Measurements from ENCODE around the gene SPANXN5.
"Not testable (repeated sequence)": the region's sequence is repeated elsewhere in the genome, so short reads cannot be mapped to it uniquely, and the experiment has no call there.

SPANXN5 gene, protein sequence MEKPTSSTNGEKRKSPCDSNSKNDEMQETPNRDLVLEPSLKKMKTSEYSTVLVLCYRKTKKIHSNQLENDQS

DNA sequence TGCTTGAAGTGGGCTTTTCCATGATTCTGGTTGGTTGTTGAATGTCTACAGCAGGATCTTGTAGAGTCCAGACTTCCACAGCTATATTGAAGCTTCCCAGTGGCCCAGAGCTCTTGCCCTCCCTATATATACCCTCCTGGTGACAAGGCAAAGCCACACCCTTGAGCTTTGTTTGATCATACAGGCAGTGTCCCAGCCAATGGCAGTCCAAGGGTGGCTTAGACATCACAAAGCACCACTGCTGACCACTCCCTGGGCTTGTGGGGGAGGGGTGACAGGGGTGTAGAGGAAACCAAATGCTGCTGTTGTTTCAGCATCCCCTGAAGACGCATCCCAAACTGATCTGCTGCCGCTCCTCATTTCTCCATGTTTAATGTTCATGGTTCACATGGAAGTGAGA is at the start of gene SPANXN5:
Gene SPANXN5 (minus strand): TSS at position 101 of the 400 bp plus-strand sequence. CDS start 79 bp downstream, at position 22.
- not testable (repeated sequence) for DNase-seq

DNA sequence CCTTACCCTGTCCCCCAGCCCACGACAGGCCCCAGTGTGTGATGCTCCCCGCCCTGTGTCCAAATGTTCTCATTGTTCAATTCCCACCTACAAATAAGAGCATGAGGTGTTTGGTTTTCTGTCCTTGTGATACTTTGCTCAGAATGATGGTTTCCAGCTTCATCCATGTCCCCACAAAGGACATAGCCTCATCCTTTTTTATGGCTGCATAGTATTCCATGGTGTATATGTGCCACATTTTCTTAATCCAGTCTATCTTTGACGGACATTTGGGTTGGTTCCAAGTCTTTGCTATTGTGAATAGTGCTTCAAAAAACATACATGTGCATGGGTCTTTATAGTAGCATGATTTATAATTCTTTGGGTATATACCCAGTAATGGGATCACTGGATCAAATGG is 46.4 kb upstream of the SPANXN5 start:
- DNase-seq, result not testable (repeated sequence)

- DNase-seq, result no peak
Measured at GRCh38 chrX:52839137-52839536, 41.9 kb upstream of the SPANXN5 start.

DNA sequence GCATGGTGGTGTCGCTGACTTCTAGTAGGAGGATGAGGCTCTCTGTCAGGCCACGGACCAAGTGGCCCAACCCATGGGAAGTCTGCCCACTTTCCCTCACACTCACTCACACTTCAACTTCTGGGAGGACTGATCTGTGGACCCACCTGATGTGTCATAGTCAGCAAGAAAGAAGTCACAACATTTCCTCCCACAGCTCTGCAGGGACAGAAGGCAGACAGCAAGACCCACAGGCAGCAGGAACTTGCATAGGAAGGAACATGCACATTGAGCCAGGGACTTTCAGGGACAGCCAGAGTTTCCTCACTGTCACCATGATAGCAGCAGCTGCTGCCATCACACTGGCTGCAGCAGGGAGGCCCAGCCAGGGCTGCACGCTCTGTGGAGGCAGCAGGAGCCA is 33.3 kb upstream of the SPANXN5 start:
- no peak for DNase-seq

DNA sequence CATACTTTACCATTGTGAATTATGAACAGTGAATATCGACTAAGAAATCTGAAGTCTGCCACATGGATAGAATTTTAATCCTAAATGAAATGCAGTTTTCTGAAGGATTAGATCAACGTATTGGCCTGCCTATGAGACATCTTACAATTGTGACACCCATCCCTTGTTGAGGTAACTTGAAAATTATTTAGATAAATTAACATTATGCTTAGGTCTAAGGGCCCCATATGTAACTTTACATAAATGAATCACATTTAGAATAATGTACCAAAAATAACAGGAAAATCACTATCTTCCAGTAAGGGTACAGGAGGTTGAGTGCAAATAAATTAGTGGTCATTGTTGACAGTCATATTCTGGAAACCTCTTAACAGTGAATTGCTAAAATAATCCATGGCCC is 27.4 kb upstream of the SPANXN5 start:
- DNase-seq, result no peak

DNA sequence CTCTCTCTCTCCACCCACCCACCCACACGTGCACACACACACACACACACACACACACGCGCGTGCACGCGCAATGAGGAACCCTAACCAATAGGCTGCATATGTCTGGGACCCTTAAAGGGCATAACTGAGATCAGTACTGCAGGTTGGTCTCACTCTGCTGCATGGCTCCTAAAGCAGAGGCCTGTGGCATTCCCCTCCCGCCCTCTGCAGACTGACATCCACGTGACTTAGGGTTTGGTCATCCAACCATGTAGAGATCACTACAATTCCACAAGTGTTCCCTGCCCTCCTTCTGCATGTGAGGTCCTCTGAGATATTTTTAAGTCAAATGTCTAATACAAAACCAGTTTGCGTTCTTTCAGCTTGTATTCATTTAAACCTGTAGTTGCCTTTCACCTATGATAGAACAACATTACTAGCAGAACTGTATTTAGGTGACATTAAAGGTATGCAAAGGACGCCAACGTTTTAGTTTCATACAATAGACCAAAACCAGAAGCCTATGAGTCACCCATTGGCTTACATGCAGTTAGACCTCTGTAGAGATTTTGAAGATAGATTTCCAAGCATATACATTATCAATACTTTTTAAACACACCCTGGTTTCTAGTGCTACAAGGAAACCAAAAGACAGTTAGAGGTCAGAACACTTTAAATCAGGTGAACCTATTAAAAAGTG is 24.0 kb upstream of the SPANXN5 start:
- no peak for DNase-seq

- no peak for DNase-seq
Measured at GRCh38 chrX:52819788-52820187, 22.6 kb upstream of the SPANXN5 start.

- DNase-seq, result no peak
Measured at GRCh38 chrX:52811065-52811625, 13.9 kb upstream of the SPANXN5 start, which contains the start of gene XAGE5. Gene XAGE5, plus strand, starts transcription at chrX:52811287. Its CDS starts 1,280 bp downstream, at chrX:52812567.

GRCh38 chrX:52804876-52805275 is 7.6 kb upstream of the SPANXN5 start:
- not testable (repeated sequence) for DNase-seq

- DNase-seq, result not testable (repeated sequence)
Measured at GRCh38 chrX:52773504-52773903, 23.7 kb downstream of the SPANXN5 start.

DNA sequence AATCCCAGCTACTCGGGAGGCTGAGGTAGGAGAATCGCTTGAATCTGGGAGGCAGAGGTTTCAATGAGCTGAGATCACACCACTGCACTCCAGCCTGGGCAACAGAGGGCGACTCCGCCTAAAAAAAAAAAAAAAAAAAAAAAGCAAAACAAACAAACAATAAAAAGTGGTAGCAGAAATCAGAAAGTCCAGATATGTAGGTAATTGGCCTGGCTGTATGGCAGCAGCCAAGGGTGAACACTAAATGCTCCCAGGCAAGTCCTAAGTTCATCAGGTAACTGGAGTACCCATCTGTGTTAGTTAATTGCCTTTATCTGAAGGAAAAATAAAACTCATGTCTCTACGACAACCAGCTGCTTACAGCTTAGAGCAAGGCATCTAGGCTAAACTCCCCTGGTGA is 31.2 kb downstream of the SPANXN5 start:
- DNase-seq, result not testable (repeated sequence)

- DNase-seq, result not testable (repeated sequence)
Measured at GRCh38 chrX:52750952-52751351, 46.3 kb downstream of the SPANXN5 start, which contains the start of gene SSX2B. Gene SSX2B, plus strand, starts transcription at chrX:52751252. Its CDS starts 1,429 bp downstream, at chrX:52752681.

Data from SHP77 treated with DMSO at 0.1 percent for 48 hours (cell line).